GM21367 (cell line): Measurements from ENCODE around the gene CRYBB3.
"Not testable (repeated sequence)": the region's sequence is repeated elsewhere in the genome, so short reads cannot be mapped to it uniquely, and the experiment has no call there.

Experiments
- ATAC-seq: cut with Tn5 transposase; IDR thresholded peaks from one replicate; pipeline ENCODE4 v1.9.1; 2021; ENCODE audit not compliant: unreplicated experiment

CRYBB3 gene

GRCh38 chr22:25174888-25175411 lies 24.7 kb upstream of the CRYBB3 start:
- no peak for ATAC-seq

- ATAC-seq: no peak
Observed at GRCh38 chr22:25176175-25176574, 23.5 kb upstream of the CRYBB3 start.

- no peak for ATAC-seq
Observed at GRCh38 chr22:25176799-25177198, 22.9 kb upstream of the CRYBB3 start.

- no peak for ATAC-seq
Observed at GRCh38 chr22:25177226-25177625, 22.4 kb upstream of the CRYBB3 start.

DNA sequence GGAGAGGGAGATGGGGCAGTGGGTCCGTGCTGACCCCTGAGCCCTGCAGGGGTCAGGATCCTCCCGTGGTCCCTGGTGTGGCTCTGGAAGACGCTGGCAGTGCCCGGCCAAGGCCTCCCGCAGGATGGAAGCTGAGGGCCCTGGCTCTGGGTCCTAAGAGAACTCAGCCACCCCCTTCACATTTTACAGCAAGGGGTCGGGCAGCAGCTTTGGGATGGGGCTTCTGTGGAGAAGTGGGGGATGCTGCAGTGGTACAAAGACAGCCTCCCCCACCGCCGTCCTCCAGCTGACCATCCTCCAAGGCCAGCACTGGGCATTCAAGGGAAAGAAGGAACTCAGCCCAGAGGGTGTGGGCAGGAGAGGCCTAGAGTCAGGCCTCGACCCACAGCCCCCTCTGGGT lies 21.8 kb upstream of the CRYBB3 start:
- ATAC-seq: no peak

- ATAC-seq: not testable (repeated sequence)
Observed at GRCh38 chr22:25178348-25178747, 21.3 kb upstream of the CRYBB3 start.

- ATAC-seq: not testable (repeated sequence)
Observed at GRCh38 chr22:25178869-25179631, 20.6 kb upstream of the CRYBB3 start.

DNA sequence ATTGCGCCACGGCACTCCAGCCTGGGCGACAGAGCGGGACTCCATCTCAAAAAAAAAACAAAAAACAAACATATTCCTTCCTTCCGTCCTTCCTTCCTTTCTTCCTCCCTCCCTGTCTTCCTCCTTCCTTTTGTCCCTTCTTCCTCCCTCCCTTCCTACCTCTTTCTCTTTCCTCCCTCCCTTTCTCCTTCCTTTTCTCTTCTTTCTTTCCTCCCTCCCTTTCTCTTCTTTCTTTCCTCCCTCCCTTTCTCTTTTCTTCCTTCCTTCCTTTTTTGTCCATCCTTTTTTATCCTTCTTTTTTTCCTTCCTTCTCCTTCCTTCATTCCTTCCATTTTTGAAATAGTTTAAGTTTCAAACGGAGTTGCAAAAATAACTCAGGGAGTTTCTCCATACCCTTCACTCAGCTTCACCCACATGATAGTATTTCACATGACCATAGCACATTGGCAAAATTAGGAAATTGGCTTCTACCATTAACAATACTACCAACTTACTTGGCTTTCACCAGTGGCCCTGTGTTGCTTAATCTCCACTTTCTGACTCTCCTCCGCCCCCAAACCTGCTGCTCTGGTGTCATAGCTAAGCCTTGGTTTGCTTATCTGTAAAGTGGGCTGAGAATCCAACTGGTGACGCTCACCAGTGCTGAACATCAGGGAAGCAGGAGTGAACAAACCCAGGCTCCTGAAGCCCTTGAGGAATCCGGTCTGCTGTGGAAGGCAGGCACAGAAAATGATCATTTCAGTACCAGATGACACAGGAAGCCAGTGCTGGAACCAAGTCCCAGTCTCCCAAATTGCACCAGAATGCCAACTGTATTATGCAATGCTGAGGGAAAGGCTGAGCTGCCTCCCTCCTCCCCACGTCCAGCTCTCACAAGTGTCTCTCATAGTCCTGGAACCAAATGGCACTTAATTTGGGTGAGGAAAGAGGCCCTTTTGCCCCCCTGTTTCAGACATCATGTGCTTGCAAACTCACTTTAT lies 17.2 kb upstream of the CRYBB3 start:
- no peak for ATAC-seq

DNA sequence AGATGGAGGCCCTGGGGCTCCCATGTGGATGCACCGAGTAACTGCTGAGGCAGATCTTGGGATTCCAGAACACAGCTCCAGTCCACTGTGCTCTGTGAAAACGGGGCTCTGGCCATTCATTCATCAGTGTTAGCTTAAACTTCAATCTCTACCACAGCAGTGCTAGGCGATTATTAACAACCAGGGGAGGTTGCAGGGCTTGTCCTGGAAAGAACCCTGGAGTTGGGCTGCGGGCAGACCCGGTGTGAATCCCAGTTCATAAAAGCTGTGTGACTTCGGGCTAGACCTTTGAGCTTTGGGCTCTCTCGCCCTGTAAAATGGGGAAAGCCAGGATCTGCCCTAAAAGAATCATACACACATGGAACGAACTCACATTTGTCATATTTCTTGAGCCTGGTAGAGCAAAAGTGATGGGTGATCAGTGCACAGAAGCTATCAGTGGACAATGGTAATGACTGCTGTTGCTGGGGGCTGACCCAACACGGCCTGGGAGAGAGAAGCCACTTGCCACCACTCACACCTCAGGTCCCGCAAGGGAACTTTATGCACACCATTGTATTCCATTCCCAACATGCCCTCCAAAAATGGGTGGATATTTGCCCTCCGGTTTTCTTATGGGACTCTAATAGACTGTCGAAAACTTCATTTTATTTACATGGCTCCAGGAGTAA lies 15.6 kb upstream of the CRYBB3 start:
- no peak for ATAC-seq

- ATAC-seq: no peak
Observed at GRCh38 chr22:25186140-25186539, 13.5 kb upstream of the CRYBB3 start.

- ATAC-seq: no peak
Observed at GRCh38 chr22:25187469-25187868, 12.2 kb upstream of the CRYBB3 start.

GRCh38 chr22:25192406-25192805 lies 7.3 kb upstream of the CRYBB3 start:
- no peak for ATAC-seq

DNA sequence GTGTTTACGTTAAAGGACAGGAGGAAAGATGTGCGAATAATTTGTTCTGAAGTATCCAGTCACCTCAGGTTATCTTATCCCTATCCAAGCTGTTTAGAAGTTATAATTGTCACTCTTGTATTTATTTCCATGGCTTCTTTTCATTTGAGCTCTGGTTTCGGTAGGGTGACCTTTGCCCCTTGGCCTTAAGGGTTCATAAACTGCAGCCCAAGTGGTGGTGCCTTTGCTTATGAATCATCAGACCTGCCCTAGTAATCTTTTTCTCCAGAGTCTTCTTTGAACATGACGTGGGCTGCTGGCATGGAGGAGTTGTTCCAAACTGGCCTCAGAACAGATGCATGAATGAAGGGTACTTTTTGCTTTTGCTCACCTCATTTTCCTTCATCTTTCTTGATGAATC lies 6.5 kb upstream of the CRYBB3 start:
- no peak for ATAC-seq

GRCh38 chr22:25193548-25193947 lies 6.1 kb upstream of the CRYBB3 start:
- no peak for ATAC-seq

- no peak for ATAC-seq
Observed at GRCh38 chr22:25196326-25196725, 3.3 kb upstream of the CRYBB3 start.

DNA sequence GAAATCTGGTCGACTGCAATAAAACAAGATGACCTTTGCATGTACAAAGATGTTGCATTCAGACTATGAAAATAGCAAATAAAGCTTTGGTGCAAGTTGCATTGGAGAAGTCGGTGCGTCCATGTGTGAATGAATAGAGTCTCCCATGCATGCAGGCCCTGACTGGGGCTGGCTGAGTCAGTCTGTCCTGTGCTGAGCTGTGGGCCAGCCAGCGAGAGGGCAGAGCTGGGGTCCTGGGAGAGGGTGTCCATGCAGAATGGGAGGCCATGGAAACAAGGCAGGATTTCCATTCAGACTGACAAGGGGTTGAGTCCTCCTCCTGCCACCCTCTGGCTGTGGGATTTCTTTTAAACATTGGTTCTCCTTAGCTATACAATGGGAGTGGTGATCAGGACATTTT lies 2.3 kb upstream of the CRYBB3 start:
- ATAC-seq: no peak

- ATAC-seq: no peak
Observed at GRCh38 chr22:25200967-25201366, 1.3 kb downstream of the CRYBB3 start.

DNA sequence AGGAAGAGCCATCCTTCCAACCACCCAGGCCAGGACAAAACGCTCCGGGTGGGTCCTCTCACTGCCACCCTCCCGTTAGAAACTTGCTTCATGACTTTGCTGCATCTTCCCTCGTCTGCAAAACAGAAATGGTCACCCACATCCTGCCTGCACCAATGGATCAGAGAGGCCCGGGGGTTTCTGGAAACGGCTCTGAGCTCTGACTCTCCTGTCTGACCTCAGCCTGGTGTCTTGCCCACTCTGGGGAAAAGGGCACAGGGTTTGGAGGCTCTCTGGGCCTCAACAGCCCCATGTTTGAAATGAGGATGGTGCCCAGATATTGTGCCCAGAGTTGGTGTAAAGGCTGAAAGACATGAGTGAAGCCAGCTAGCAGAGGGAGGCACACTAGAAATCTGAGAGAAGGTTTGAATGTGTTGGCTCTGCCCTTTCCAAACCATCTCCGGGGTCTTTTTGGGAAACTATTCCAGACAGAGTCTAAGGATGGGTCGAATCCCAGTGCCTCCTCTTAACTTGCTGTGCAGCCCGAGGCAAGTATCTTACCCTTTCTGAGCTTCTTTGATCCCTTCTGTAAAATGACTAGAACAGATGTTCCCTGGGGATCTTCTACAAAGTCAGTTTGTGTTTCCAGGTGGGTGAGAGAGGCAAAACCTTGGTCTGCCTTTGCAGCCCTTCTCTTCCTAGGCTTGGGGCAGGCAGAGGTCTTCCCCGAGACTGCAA lies 2.1 kb downstream of the CRYBB3 start:
- no peak for ATAC-seq

DNA sequence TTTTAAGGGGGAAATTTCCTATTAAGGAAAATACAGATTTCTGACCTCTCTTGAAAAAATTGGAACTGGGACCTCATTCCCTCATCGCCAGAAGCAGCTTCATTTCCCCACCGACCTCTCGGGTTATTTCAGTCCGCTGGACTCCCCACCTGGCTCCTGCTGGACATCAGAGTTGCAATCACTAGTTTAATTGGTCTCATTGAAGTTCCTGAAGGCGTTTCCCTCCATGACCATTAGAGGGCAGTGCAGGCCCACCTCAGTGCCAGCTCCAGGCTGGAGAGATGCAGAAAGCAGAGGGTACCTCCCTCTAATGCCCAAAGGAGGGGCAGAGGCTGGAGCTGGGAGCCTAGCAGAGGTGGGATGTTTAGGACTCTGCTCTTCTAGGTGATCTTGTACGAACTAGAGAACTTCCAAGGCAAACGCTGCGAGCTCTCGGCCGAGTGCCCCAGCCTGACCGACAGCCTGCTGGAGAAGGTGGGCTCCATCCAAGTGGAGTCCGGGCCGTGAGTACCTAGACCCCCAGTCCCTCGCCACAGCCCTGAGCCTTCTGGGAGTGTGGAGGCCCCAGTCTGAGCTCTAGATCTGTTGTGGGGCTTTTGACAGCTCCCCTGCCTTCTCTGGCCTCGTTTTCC lies 2.7 kb downstream of the CRYBB3 start:
- no peak for ATAC-seq

- no peak for ATAC-seq
Observed at GRCh38 chr22:25203082-25203481, 3.4 kb downstream of the CRYBB3 start.
